Body of pancreas (tissue), 4 donors: ENCODE data around the gene ADRB1.

Source experiments
- POLR2A ChIP-seq, 3 donors: fragments of 450-650 bp; IDR thresholded peaks; one replicate each; pipeline ENCODE4 v1.6.1; 2016; ENCODE audit warnings: antibody characterized with exemption in 3 of 3, mild to moderate bottlenecking in 2 of 3
- TF ChIP-seq, protein P1 (sequence below), 7 experiments: fragments of 450-650 bp in 4 of 7; fragments of 200-600 bp in 3 of 7; sonication (generic) in 3 of 7; IDR thresholded peaks; one replicate each; pipeline ENCODE4 v1.5.1; 2016 to 2019; ENCODE audit warnings: antibody characterized with exemption in 7 of 7

- TF ChIP-seq, protein P1, sequence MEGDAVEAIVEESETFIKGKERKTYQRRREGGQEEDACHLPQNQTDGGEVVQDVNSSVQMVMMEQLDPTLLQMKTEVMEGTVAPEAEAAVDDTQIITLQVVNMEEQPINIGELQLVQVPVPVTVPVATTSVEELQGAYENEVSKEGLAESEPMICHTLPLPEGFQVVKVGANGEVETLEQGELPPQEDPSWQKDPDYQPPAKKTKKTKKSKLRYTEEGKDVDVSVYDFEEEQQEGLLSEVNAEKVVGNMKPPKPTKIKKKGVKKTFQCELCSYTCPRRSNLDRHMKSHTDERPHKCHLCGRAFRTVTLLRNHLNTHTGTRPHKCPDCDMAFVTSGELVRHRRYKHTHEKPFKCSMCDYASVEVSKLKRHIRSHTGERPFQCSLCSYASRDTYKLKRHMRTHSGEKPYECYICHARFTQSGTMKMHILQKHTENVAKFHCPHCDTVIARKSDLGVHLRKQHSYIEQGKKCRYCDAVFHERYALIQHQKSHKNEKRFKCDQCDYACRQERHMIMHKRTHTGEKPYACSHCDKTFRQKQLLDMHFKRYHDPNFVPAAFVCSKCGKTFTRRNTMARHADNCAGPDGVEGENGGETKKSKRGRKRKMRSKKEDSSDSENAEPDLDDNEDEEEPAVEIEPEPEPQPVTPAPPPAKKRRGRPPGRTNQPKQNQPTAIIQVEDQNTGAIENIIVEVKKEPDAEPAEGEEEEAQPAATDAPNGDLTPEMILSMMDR (IDR thresholded peaks at IDR 0.05): no peak
- no peak for TF ChIP-seq POLR2A (IDR thresholded peaks at IDR 0.05)
These were observed 27.0 kb downstream of the ADRB1 start for GRCh38 chr10:114070710-114071109.
